CD8-positive, alpha-beta memory T cell (primary cell): Measurements from ENCODE around the gene KRTAP4-12. TPM values are rescaled to one million over a fixed set of nuclear protein-coding genes. Genes with fewer than 3 reads are reported as not detected.
"Not testable (repeated sequence)": the region's sequence is repeated elsewhere in the genome, so short reads cannot be mapped to it uniquely, and the experiment has no call there.

Experiments
- CTCF ChIA-PET: fragments of 350-600 bp; sonication (Branson Sonifier 250); formaldehyde crosslinking; loops from one replicate; lab custom pipeline; 2021; ENCODE audit warnings: antibody characterized with exemption; lab: Charles Lee
- POLR2A ChIA-PET: fragments of 350-600 bp; sonication (Branson Sonifier 250); formaldehyde crosslinking; loops from one replicate; lab custom pipeline; 2021; ENCODE audit warnings: antibody characterized with exemption; lab: Charles Lee
- DNase-seq, 5 donors: peaks; one replicate each; pipeline versions ENCODE4 v3.0.0 to v3.0.0-alpha.2; 2020 to 2022; ENCODE audit warnings: mixed read lengths in 1 of 5
- H3K27ac ChIP-seq: one replicate; pipeline ENCODE4 v1.7.0; 2013; ENCODE audit warnings: low read depth, mild to moderate bottlenecking, low read length, moderate library complexity
- H3K27me3 ChIP-seq: 2 replicates; pipeline ENCODE4 v1.7.0; 2013; ENCODE audit warnings: low read length, mild to moderate bottlenecking; ENCODE audit not compliant: insufficient read depth, poor library complexity, severe bottlenecking
- H3K36me3 ChIP-seq: 2 replicates; pipeline ENCODE4 v1.7.0; 2013; ENCODE audit warnings: mild to moderate bottlenecking, low read length, moderate library complexity; ENCODE audit not compliant: insufficient read depth
- H3K4me1 ChIP-seq: 2 replicates; pipeline ENCODE4 v1.7.0; 2013; ENCODE audit warnings: mild to moderate bottlenecking, low read length, moderate library complexity; ENCODE audit not compliant: insufficient read depth
- H3K4me3 ChIP-seq: 2 replicates; pipeline ENCODE4 v1.7.0; 2013; ENCODE audit warnings: mild to moderate bottlenecking, low read length
- H3K9me3 ChIP-seq: 2 replicates; pipeline ENCODE4 v1.7.0; 2013; ENCODE audit warnings: mild to moderate bottlenecking, low read length
- H3K27ac Mint-ChIP-seq, 8 donors: one replicate each; pipeline ENCODE4 v1.8.0; 2020 to 2021; ENCODE audit warnings: mixed read lengths in 8 of 8, mild to moderate bottlenecking in 6 of 8, inconsistent platforms in 3 of 8, moderate library complexity in 3 of 8
- H3K27me3 Mint-ChIP-seq, 2 donors: one replicate each; pipeline ENCODE4 v1.8.0; 2020 to 2021; ENCODE audit warnings: mixed read lengths in 2 of 2, mild to moderate bottlenecking in 1 of 2, moderate library complexity in 1 of 2
- H3K36me3 Mint-ChIP-seq, 3 donors: one replicate each; pipeline ENCODE4 v1.8.0; 2020 to 2021; ENCODE audit warnings: mixed read lengths in 3 of 3, inconsistent platforms in 1 of 3, mild to moderate bottlenecking in 1 of 3
- H3K4me1 Mint-ChIP-seq, 3 donors: one replicate each; pipeline ENCODE4 v1.8.0; 2020 to 2021; ENCODE audit warnings: mixed read lengths in 3 of 3, inconsistent platforms in 1 of 3, mild to moderate bottlenecking in 1 of 3
- H3K4me3 Mint-ChIP-seq, 7 donors: one replicate each; pipeline ENCODE4 v1.8.0; 2020 to 2021; ENCODE audit warnings: mixed read lengths in 7 of 7, mild to moderate bottlenecking in 6 of 7, moderate library complexity in 4 of 7, inconsistent platforms in 2 of 7
- H3K9me3 Mint-ChIP-seq, 5 donors: one replicate each; pipeline ENCODE4 v1.8.0; 2020 to 2022; ENCODE audit warnings: mixed read lengths in 5 of 5, mild to moderate bottlenecking in 3 of 5, moderate library complexity in 2 of 5, inconsistent platforms in 1 of 5
- polyA plus RNA-seq: library from polyadenylated mRNA; unstranded; fragments of 300-500 nt; fragmentation: Illumina TruSeq; gene quantifications from one replicate; pipeline ENCODE4 v1.2.3, GENCODE V29; 2021
- total RNA-seq, 2 experiments: library from RNA; stranded (reverse); gene quantifications; one replicate each; pipeline ENCODE4 v1.2.3, GENCODE V29; 2021

Gene KRTAP4-12
- total and polyA plus RNA-seq, 3 experiments from 2014 or later, result not detected

DNA sequence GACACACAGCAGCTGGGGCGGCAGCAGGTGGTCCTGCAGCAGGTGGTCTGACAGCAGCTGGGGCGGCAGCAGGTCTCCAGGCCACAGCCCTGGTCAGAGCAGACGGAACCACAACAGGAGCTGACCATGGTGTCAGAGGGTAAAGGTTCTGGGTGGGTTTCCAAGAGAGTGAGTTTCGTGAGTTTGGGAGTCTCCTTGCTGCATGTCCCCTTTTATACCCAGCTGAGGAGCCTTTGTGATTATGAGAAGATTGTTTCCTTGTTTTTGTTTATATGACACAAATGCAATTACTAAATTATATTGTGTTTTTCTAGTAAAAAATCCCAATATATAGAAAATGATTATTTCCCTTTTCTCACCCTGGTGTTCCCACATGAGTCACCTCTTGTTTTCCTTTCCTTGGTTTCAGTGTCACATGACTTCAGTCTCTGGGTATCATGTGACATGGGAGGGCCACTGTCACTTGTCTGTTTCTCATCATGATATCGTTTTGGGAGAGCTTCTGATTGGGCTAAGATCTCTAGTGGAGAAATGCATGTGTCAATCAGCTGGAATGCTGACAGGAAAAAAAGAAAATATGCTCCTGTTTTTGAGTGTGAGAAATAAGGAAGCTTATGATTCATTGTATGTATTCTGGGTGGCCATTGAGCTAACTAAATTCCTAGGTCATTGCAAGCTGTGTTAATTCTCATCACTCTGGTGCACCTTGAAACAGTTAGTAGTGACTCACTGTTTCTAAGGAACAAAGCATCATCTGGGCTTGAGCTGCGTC, 16.6 kb upstream of the KRTAP4-12 start, which contains the start of gene KRTAP4-6:
Gene KRTAP4-6 (minus strand): TSS at position 185 of the 772 bp plus-strand sequence. CDS start 57 bp downstream, at position 128.
- CTCF ChIA-PET, result no interaction called here
- peaks cover 9 to 31% of the 10 kb centered on the region in 2 donors for H3K27me3 Mint-ChIP-seq

DNA sequence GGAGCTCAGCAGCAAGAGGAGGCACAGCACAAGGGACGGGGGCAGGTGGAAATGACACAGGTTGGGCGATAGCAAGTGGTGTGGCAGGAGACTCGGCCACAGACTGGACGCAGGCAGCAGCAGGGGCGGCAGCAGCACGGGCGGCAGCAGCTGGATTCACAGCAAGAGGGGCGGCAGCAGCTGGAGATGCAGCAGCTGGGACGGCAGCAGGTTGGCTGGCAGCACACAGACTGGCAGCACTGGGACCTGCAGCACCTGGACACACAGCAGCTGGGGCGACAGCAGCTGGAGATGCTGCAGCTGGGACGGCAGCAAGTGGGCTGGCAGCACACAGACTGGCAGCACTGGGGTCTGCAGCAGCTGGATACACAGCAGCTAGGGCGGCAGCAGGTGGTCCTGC, 15.9 kb upstream of the KRTAP4-12 start:
- H3K27me3 ChIP-seq, CTCF ChIA-PET, H3K27ac Mint-ChIP-seq, H3K36me3 ChIP-seq, H3K4me1 ChIP-seq, H3K27ac ChIP-seq, DNase-seq, H3K4me3 Mint-ChIP-seq, POLR2A ChIA-PET, H3K4me1 Mint-ChIP-seq, H3K9me3 ChIP-seq, H3K4me3 ChIP-seq: not testable (repeated sequence)
- peaks cover 10 to 34% (median 16%) of the 10 kb centered on the region in 5 donors for H3K9me3 Mint-ChIP-seq
- peaks cover 2 to 31% (median 6%) of the 10 kb centered on the region in 3 donors for H3K36me3 Mint-ChIP-seq
- H3K27me3 Mint-ChIP-seq, result peaks cover 9 to 31% of the 10 kb centered on the region in 2 donors

More for the DNA sequence above, 16.6 kb upstream of the KRTAP4-12 start, which contains the start of gene KRTAP4-6:
- DNase-seq, result no peak
- H3K36me3 Mint-ChIP-seq, result peaks cover 2 to 31% (median 7%) of the 10 kb centered on the region in 3 donors
- H3K9me3 Mint-ChIP-seq, result peaks cover 10 to 37% (median 16%) of the 10 kb centered on the region in 5 donors
- Histone ChIP-seq H3K4me1 (no peaks in the 10 kb centered on the region), H3K36me3 (no peaks in the 10 kb centered on the region), H3K27me3 (no peaks in the 10 kb centered on the region), H3K4me3 (no peak within 1 kb of the TSS), H3K27ac (no peak within 1 kb of the TSS), H3K9me3 (no peaks in the 10 kb centered on the region)
- no peak within 1 kb of the TSS for H3K4me3 Mint-ChIP-seq
- H3K27ac Mint-ChIP-seq, result no peak within 1 kb of the TSS
- peaks cover 0 to 2% (median 0%) of the 10 kb centered on the region in 3 donors for H3K4me1 Mint-ChIP-seq
- POLR2A ChIA-PET, result no interaction called here

DNA sequence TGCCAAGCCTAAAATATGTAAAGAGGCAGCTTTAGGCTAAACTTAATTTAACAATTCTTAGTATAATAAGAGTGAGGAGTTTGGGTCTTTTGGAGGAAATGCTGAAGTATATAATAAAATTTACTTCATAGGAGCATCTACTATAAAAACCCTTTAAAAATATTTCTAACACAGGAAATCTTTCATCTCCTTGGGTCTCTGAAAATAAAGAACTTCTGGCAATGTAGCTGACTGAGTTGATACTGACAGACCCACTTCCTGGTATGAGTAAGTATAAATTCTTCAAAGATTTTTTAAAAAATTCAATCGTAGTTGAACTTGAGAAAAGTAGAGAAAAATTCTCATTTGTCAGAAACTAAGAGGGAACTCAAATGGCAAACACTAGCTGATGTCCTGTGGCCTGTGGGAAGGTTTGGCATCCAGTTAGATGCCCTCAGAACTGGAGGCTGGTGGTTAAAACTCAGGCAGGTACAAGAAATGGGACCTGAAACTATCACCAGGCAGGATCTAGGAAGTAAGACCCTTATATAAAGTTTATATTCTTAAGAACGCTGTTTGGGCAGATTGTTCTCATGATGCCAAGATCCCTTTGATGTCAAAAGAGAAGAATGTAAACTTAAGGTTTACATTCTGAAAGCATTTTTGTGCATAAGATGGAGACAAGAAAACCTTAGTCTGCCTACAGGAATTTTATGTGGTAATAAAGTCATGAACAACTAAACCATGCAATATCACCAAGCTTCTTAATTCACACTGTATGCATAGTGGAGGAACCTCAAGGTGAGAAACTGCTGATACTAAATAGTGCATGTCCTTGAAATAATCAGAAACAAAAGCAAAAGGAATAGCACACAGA, 10.1 kb upstream of the KRTAP4-12 start:
- peaks cover 0 to 4% (median 2%) of the 10 kb centered on the region in 5 donors for H3K9me3 Mint-ChIP-seq
- CTCF ChIA-PET, result no interaction called here

DNA sequence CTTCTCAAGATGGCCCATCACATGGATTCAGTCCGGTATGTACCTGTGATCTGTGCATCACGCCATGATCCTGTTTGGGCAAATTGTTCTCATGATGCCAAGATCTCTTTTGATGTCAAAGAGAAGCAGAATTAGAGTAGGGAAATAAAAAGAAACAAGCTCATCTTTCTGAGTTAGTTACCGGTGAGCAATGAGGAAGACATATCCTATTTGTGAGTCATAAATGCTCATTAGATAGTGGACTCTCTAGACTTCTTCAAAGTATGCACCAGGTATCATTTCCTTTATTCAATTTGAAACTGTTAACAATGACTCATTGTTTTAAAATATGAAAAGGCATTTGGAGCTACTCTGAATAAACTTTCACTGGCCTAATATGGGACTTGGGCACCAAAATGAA, 8.0 kb upstream of the KRTAP4-12 start:
- peak overlapping the region in 2 of 8 donors; percentile 18 to 82 for H3K27ac Mint-ChIP-seq
- POLR2A ChIA-PET, result no interaction called here

More for the DNA sequence above, 10.1 kb upstream of the KRTAP4-12 start:
- H3K36me3 Mint-ChIP-seq, result no peaks in the 10 kb centered on the region
- H3K4me1 Mint-ChIP-seq, result peaks cover 8 to 41% (median 15%) of the 10 kb centered on the region in 3 donors
- peaks cover 9 to 12% of the 10 kb centered on the region in 2 donors for H3K27me3 Mint-ChIP-seq
- Histone ChIP-seq H3K27me3 (no peaks in the 10 kb centered on the region), H3K4me3 (no peak overlapping the region), H3K4me1 (peaks cover 15% of the 10 kb centered on the region), H3K36me3 (no peaks in the 10 kb centered on the region), H3K9me3 (no peaks in the 10 kb centered on the region), H3K27ac (no peak overlapping the region)
- peak in 2 of 5 donors; percentile 25 to 27 for DNase-seq
- peak overlapping the region in 3 of 7 donors; percentile 57 to 79 (median 67) for H3K4me3 Mint-ChIP-seq
- H3K27ac Mint-ChIP-seq, result peak overlapping the region in 5 of 8 donors; percentile 18 to 89 (median 88)
- POLR2A ChIA-PET, result no interaction called here

DNA sequence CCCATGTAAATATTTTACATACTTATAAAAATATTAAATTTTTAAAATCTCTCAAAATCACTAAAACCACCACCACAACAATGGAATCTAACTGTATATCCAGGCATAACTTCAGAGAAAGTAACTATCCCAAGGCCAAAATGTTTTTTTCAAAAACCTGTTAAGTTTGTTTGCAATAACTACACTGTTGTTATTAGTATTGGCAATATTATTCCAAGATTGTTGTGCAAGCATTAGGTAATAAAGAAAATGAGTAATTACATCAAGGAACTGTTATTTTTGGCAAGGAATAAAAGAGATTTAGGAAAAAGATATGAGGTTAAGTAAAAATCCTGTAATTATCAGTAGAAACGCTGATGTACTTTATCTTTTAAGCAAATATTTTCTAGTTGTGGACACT, 3.4 kb upstream of the KRTAP4-12 start:
- H3K4me3 Mint-ChIP-seq, result no peak overlapping the region
- Histone ChIP-seq H3K36me3 (no peaks in the 10 kb centered on the region), H3K4me1 (peaks cover 38% of the 10 kb centered on the region), H3K27ac (no peak overlapping the region), H3K27me3 (no peaks in the 10 kb centered on the region), H3K9me3 (no peaks in the 10 kb centered on the region), H3K4me3 (no peak overlapping the region)
- ChIA-PET CTCF (interaction anchor here (1.8 kb wide), 1 partner anchor 195 kb away, joined by 4 read pairs; no protein-coding TSS in a partner anchor), POLR2A (no interaction called here)
- H3K27ac Mint-ChIP-seq, result no peak overlapping the region
- H3K36me3 Mint-ChIP-seq, result no peaks in the 10 kb centered on the region
- H3K27me3 Mint-ChIP-seq, result peaks cover 3 to 16% of the 10 kb centered on the region in 2 donors
- H3K4me1 Mint-ChIP-seq, result peaks cover 38 to 68% (median 44%) of the 10 kb centered on the region in 3 donors
- peaks cover 0 to 3% (median 0%) of the 10 kb centered on the region in 5 donors for H3K9me3 Mint-ChIP-seq
- DNase-seq, result no peak

More for the DNA sequence above, 8.0 kb upstream of the KRTAP4-12 start:
- peaks cover 0 to 3% of the 10 kb centered on the region in 2 donors for H3K27me3 Mint-ChIP-seq
- no peak overlapping the region for H3K27ac ChIP-seq
- H3K9me3 ChIP-seq, result no peaks in the 10 kb centered on the region
- CTCF ChIA-PET, result interaction anchor here (1.3 kb wide), 1 partner anchor 417 kb away, joined by 3 read pairs; no protein-coding TSS in a partner anchor
- peaks cover 15% of the 10 kb centered on the region for H3K4me1 ChIP-seq
- H3K4me3 ChIP-seq, result no peak overlapping the region
- peaks cover 0 to 2% (median 0%) of the 10 kb centered on the region in 5 donors for H3K9me3 Mint-ChIP-seq
- no peaks in the 10 kb centered on the region for H3K36me3 ChIP-seq
- H3K27me3 ChIP-seq, result no peaks in the 10 kb centered on the region
- H3K36me3 Mint-ChIP-seq, result no peaks in the 10 kb centered on the region
- peaks cover 8 to 48% (median 15%) of the 10 kb centered on the region in 3 donors for H3K4me1 Mint-ChIP-seq
- DNase-seq, result no peak
- no peak overlapping the region for H3K4me3 Mint-ChIP-seq

DNA sequence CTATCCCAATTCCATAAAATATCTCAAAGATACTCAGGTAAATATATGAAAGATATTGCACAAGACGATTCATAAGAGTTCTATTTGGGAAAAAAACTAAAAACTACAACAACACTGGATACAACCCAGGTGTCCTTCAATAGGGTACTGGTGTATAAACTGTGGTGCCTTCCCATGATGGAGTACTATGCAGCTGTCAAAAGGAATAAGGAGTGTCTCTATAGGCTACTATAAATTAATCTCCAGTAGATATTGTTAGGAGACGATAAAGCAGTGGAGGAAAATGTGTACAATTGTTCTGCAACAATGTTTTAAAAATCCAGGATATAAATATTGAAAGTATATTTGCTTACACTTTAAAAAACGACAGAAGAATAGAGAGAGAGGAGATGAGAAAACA, 2.4 kb upstream of the KRTAP4-12 start:
- Histone ChIP-seq H3K9me3 (no peaks in the 10 kb centered on the region), H3K27me3 (no peaks in the 10 kb centered on the region), H3K36me3 (no peaks in the 10 kb centered on the region), H3K4me1 (peaks cover 38% of the 10 kb centered on the region), H3K4me3 (no peak overlapping the region), H3K27ac (no peak overlapping the region)
- H3K4me3 Mint-ChIP-seq, result peak overlapping the region in 2 of 7 donors; percentile 69 to 73
- peaks cover 3 to 21% of the 10 kb centered on the region in 2 donors for H3K27me3 Mint-ChIP-seq
- no peaks in the 10 kb centered on the region for H3K36me3 Mint-ChIP-seq
- CTCF ChIA-PET, result interaction anchor here (0.7 to 1.8 kb wide), 2 partner anchors 196 to 357 kb away, joined by 3 to 4 read pairs; no protein-coding TSS in a partner anchor
- POLR2A ChIA-PET, result interaction anchor here (0.7 kb wide), 2 partner anchors 87 to 182 kb away, joined by 5 read pairs; no protein-coding TSS in a partner anchor
- peaks cover 0 to 3% (median 0%) of the 10 kb centered on the region in 5 donors for H3K9me3 Mint-ChIP-seq
- peak overlapping the region in 1 of 8 donors; percentile 96 for H3K27ac Mint-ChIP-seq
- no peak for DNase-seq
- H3K4me1 Mint-ChIP-seq, result peaks cover 38 to 60% (median 44%) of the 10 kb centered on the region in 3 donors

DNA sequence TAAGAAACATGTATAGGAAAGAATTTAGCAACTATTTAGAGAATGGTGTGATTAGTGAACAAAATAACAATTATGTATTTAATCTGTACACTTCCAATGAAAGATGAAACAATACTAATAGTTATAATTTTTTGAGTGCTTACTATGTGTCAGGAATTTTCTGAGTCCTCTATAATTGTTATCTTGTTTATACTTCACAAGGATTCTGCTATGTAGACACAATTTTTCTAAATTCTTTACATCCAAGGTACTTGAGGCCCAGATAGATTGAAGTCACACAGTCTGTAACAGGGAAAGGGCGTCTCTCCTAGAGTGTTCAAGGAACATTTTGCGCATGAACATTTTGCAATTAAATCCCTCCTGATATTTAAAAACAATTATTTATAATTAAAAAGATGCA, 1.1 kb upstream of the KRTAP4-12 start:
- peak overlapping the region in 1 of 8 donors; percentile 96 for H3K27ac Mint-ChIP-seq
- H3K4me1 Mint-ChIP-seq, result peaks cover 40 to 60% (median 48%) of the 10 kb centered on the region in 3 donors
- POLR2A ChIA-PET, result no interaction called here

More for the DNA sequence above, 1.1 kb upstream of the KRTAP4-12 start:
- no peaks in the 10 kb centered on the region for H3K36me3 Mint-ChIP-seq
- Histone ChIP-seq H3K4me3 (no peak overlapping the region), H3K27ac (no peak overlapping the region), H3K9me3 (no peaks in the 10 kb centered on the region), H3K4me1 (peaks cover 46% of the 10 kb centered on the region), H3K27me3 (no peaks in the 10 kb centered on the region), H3K36me3 (no peaks in the 10 kb centered on the region)
- peak overlapping the region in 2 of 7 donors; percentile 29 to 66 for H3K4me3 Mint-ChIP-seq
- DNase-seq, result no peak
- CTCF ChIA-PET, result no interaction called here
- H3K9me3 Mint-ChIP-seq, result peaks cover 0 to 3% (median 0%) of the 10 kb centered on the region in 5 donors
- H3K27me3 Mint-ChIP-seq, result peaks cover 3 to 30% of the 10 kb centered on the region in 2 donors
